HG02973 (cell line): ENCODE measurements around the gene ZNF407.

Source experiments
- ATAC-seq: cut with Tn5 transposase; IDR thresholded peaks from one replicate; pipeline ENCODE4 v1.9.1; 2021; ENCODE audit warnings: moderate library complexity; ENCODE audit not compliant: unreplicated experiment

Gene ZNF407

GRCh38 chr18:74715865-74716712 is 118.4 kb downstream of the ZNF407 start:
- ATAC-seq: no peak

DNA sequence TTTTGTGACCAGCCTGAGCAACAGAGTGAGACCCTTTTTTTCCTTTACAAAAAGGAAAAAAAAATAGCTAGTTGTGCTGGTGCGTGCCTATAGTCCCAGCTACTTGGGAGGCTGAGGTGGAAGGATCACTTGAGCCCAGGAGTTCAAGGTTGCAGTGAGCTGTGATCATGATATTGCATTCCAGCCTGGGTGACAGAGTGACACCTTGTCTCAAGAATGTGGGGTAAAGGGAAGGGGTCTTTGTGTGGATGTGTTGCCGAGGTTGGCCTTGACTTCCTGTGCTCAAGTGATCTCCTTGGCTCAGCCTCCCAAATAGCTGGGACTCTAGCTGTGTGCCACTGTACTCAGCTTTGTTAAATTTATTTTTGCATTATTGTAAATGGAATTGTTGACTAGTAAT is 120.6 kb downstream of the ZNF407 start:
- no peak for ATAC-seq

DNA sequence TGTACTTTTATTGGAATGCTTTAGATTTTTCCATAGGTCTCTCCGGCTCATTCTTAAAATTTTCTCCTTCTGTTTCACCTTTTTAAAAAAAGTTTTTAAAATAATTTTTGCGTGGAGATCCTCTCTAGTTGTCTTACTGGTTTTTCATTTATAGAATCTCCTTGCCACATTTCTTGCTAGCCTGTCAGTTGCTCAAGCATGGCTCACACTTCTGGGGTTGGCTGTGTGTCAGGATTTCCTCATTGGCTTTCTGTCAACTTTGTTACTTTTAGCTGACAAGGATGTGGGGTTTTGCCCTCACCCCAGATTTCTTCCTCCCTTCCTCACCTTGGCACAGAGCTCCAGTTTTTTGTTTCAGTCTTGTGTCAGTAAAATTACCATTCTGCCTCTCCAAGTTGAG is 124.6 kb downstream of the ZNF407 start:
- ATAC-seq: no peak

GRCh38 chr18:74724186-74724585 is 126.5 kb downstream of the ZNF407 start:
- ATAC-seq: no peak

- ATAC-seq: no peak
These were observed 128.0 kb downstream of the ZNF407 start for GRCh38 chr18:74725690-74726089.

DNA sequence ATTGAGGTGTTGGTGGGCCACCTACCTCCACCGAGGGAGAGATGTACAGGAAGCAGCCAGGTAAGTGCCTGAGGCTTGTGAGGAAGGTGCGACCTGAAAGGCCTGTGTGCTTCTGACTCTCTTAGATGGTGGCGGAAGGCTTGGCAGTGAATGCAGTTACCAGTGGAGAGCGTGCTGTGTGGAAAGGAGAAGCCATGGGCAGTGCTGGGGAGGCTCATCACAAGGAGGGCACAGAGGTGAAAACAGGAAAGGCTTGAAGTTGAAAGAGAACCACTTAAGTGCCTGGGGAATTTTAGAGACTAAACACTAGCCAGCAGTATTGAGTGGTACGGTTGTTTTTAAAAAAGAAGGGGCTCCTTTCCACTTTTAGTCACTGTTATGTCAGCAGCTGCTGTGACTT is 130.9 kb downstream of the ZNF407 start:
- ATAC-seq: no peak

- ATAC-seq: no peak
These were observed 133.4 kb downstream of the ZNF407 start for GRCh38 chr18:74731097-74731496.

DNA sequence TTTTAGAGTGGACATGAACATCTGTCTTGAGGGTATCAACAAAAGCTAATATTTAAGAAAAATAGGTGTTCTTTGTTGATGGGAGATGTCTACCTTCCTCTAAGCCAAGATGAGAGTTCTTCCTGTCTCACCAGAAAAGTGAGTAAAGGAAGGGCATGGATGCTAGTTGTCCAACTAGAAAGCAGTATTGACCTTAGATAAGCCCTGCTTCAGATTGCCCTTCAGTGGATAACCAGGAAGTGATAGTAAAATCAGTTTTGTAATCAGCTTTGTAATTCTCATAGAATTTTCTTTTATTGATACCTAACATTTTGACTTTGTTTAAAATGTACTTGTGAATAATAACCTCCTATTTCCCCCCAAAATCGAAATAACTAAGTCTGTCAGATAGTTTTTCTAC is 134.7 kb downstream of the ZNF407 start:
- ATAC-seq: no peak

DNA sequence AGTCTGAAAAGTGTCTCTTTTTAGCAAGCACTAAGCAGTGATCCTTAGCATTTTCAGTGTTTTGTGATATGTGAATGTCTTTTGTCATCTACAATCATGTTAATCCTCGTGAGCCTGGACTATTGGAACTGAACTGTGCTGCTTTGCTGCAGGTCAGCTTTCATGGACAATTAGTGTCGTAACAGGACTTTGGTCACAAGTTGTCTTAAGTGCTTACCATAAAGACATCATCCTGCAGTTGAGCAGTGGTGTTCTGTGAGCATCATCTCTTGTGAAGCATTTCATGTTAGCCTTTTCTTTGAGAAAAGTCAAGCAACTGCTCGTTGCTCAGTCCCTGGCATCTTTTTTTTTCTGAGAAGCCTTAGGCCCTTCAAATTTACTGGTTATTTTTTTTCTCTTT is 135.9 kb downstream of the ZNF407 start:
- ATAC-seq: no peak

GRCh38 chr18:74734013-74734444 is 136.4 kb downstream of the ZNF407 start:
- ATAC-seq: no peak

DNA sequence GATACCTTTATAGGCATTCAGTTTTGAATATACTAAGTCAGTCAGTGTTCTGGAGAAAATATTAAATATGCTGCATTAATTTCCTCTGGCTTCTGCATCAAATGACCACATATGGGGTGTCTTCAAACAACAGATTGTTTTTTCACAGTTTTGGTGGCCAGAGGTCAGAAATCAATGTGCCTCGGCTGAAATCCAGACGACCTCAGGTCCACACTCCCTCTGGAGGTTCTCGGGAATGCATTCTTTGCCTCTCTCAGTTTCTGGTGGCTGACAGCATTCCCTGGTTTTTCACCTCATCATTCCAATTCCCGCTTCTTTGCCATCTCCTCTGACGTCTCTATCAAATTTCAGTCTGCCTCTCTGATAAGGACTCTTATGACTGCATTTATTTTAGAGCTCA is 142.3 kb downstream of the ZNF407 start:
- no peak for ATAC-seq

- no peak for ATAC-seq
These were observed 145.0 kb downstream of the ZNF407 start for GRCh38 chr18:74742573-74743243.

- no peak for ATAC-seq
These were observed 148.1 kb downstream of the ZNF407 start for GRCh38 chr18:74745633-74746403.

GRCh38 chr18:74748809-74749208 is 151.1 kb downstream of the ZNF407 start:
- no peak for ATAC-seq

DNA sequence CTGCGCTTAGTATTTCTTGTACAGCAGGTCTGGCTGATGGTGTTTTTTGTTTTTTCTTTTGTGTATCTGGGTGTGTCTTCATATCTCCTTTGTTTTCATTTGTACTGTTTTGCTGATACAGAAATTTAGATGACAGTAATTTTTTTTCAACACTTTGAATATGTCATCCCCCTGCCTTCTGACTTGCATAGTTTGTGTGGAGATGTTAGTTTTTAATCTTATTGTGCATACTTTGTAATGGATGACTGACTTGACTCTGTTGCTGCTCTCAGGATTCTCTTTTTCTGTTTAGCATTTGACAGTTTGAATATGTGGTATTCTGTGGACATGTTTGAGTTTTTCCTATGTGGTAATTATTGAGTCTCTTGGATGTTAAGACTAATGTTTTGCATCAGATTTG is 161.3 kb downstream of the ZNF407 start:
- no peak for ATAC-seq

DNA sequence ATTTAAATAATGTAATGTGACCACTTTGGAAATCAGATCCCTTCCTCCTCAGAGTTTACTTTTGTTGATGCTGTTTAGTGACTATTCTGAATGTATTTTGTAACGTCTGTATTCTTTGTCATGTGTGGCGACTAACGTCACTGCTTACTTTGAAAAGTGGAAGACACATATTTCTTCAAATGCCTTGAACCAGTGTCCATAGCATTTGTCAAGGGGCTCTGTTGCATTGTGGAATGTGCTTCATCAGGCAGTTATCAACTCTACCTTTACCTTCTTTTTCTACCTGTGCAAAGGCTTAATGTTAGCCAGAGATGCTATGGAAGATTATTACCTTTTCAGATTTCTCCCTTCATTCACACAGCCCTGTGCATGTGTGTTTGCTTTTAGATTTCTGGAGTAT is 162.4 kb downstream of the ZNF407 start:
- no peak for ATAC-seq

- no peak for ATAC-seq
These were observed 162.8 kb downstream of the ZNF407 start for GRCh38 chr18:74760436-74760835.

- ATAC-seq: no peak
These were observed 168.6 kb downstream of the ZNF407 start for GRCh38 chr18:74766251-74766650.

GRCh38 chr18:74768096-74768495 is 170.4 kb downstream of the ZNF407 start:
- ATAC-seq: no peak

DNA sequence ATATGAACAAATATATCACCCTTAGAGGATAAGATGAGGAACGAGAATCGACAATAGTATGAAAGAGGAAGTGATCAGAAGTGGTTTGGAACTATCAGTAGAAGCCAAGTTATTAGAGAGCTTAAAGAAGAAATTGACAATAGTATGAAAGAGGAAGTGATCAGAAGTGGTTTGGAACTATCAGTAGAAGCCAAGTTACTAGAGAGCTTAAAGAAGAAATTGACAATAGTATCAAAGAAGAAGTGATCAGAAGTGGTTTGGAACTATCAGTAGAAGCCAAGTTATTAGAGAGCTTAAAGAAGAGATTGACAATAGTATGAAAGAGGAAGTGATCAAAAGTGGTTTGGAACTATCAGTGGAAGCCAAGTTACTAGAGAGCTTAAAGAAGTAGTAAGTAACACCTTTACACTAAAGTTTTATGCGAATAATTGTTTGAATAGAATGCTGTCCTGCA is 175.5 kb downstream of the ZNF407 start:
- ATAC-seq: peak; percentile 79

- no peak for ATAC-seq
These were observed 176.8 kb downstream of the ZNF407 start for GRCh38 chr18:74774486-74774885.

DNA sequence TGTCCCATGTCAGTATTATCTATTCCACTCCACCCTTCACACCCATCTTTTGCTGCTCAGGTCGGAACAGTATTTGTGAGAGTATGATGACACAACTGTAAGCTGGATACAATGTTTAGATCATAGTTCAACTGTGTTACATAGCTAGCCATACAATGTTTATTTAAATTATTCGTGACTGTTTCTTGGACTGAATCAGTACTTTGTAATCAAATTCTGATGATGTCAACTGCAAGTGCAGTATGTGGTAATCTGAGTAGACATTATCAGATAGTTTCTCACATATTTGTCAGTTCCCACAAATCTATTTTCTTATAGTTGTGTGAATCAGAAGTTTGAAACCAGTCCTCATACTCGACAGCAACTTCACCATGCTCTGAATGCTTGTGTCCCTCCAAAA is 177.6 kb downstream of the ZNF407 start:
- ATAC-seq: no peak
